H1 (cell line): ENCODE measurements around the gene IL36RN. TPM values are rescaled to one million over a fixed set of nuclear protein-coding genes. Genes with fewer than 3 reads are reported as not detected.

Source experiments
- CTCF ChIA-PET: fragments of 300-600 bp; sonication (Branson Sonifier 250); formaldehyde crosslinking; loops from one replicate; lab custom pipeline; 2021; ENCODE audit not compliant: partially characterized antibody; lab: Charles Lee
- POLR2A ChIA-PET: fragments of 300-600 bp; sonication (Branson Sonifier 250); formaldehyde crosslinking; loops from one replicate; lab custom pipeline; 2021; ENCODE audit warnings: inconsistent platforms; ENCODE audit not compliant: partially characterized antibody; lab: Charles Lee
- DNase-seq, 2 experiments: peaks; one replicate each; pipeline versions ENCODE4 v3.0.0 to v3.0.0-alpha.2; 2010 to 2022; ENCODE audit warnings: low spot score in 2 of 2, low read depth in 1 of 2, mixed read lengths in 1 of 2
- FAIRE-seq: peaks from 2 replicates; lab custom pipeline; 2011; peaks lifted over from hg19 to GRCh38; lab: Jason Lieb, UNC
- H2AFZ ChIP-seq: 2 replicates; pipeline ENCODE4 v1.8.1; 2012; ENCODE audit warnings: low read length, inconsistent platforms
- H2AK5ac ChIP-seq: 2 replicates; pipeline ENCODE4 v1.6.1; 2013; ENCODE audit warnings: low read depth, low read length
- H2BK120ac ChIP-seq: replicated peaks from 2 replicates; pipeline ENCODE3; 2013; ENCODE audit warnings: low read depth, low read length, inconsistent platforms
- H2BK12ac ChIP-seq: 2 replicates; pipeline ENCODE4 v1.6.1; 2013; ENCODE audit warnings: low read depth, low read length
- H2BK15ac ChIP-seq: 2 replicates; pipeline ENCODE4 v1.6.1; 2013; ENCODE audit warnings: low read length
- H2BK20ac ChIP-seq: 2 replicates; pipeline ENCODE4 v1.6.1; 2013; ENCODE audit warnings: low read length
- H2BK5ac ChIP-seq: 2 replicates; pipeline ENCODE4 v1.6.1; 2013; ENCODE audit warnings: low read depth, low read length
- H3K14ac ChIP-seq: 2 replicates; pipeline ENCODE4 v1.6.1; 2013; ENCODE audit warnings: inconsistent platforms; ENCODE audit not compliant: insufficient read length
- H3K18ac ChIP-seq: 2 replicates; pipeline ENCODE4 v1.6.1; 2013; ENCODE audit warnings: low read length; ENCODE audit errors: extremely low read depth
- H3K23ac ChIP-seq: 2 replicates; pipeline ENCODE4 v1.6.1; 2013; ENCODE audit warnings: inconsistent platforms; ENCODE audit not compliant: insufficient read length
- H3K23me2 ChIP-seq: 2 replicates; pipeline ENCODE4 v1.6.1; 2013; ENCODE audit warnings: low read depth, low read length
- H3K27ac ChIP-seq: 2 replicates; pipeline ENCODE4 v1.6.1; 2011; ENCODE audit warnings: low read depth, low read length, inconsistent platforms
- H3K27me3 ChIP-seq, 4 experiments: replicated peaks in 1 of 4; 1 replicate in 1 of 4; 2 replicates in 3 of 4; pipeline versions ENCODE4 v1.6.1 to v1.8.1; 2011 to 2013; ENCODE audit warnings: low read length in 3 of 4, mild to moderate bottlenecking in 3 of 4, inconsistent platforms in 2 of 4, mixed read lengths in 2 of 4, moderate library complexity in 1 of 4; ENCODE audit not compliant: control insufficient read depth in 3 of 4, insufficient read depth in 3 of 4; ENCODE audit errors: extremely low read depth in 1 of 4
- H3K36me3 ChIP-seq, 4 experiments: 2 replicates each; pipeline versions ENCODE4 v1.6.1 to v1.8.1; 2011 to 2013; ENCODE audit warnings: mild to moderate bottlenecking in 4 of 4, low read length in 3 of 4, moderate library complexity in 2 of 4, control low read depth in 1 of 4, inconsistent platforms in 1 of 4; ENCODE audit not compliant: insufficient read depth in 4 of 4, control insufficient read depth in 2 of 4
- H3K4ac ChIP-seq: replicated peaks from 2 replicates; pipeline ENCODE3; 2013; ENCODE audit warnings: low read length, low read depth, mixed read lengths, inconsistent platforms; ENCODE audit not compliant: insufficient read length
- H3K4me1 ChIP-seq, 4 experiments: replicated peaks in 1 of 4; 1 replicate in 1 of 4; 2 replicates in 3 of 4; pipeline versions ENCODE4 v1.6.1 to v1.8.1; 2011 to 2013; ENCODE audit warnings: low read length in 3 of 4, inconsistent platforms in 2 of 4, mixed read lengths in 1 of 4; ENCODE audit not compliant: insufficient read depth in 4 of 4, control insufficient read depth in 3 of 4
- H3K4me2 ChIP-seq, 2 experiments: 2 replicates each; pipeline versions ENCODE4 v1.6.1 to v1.8.1; 2011 to 2013; ENCODE audit warnings: low read depth in 2 of 2, low read length in 2 of 2, control low read depth in 1 of 2, inconsistent platforms in 1 of 2, mild to moderate bottlenecking in 1 of 2; ENCODE audit not compliant: insufficient read depth in 1 of 2
- H3K4me3 ChIP-seq, 4 experiments: fragments of 200-600, 300-600 bp in 1 of 4; sonication (generic), shearing (Covaris generic), sonication (Bioruptor Twin) in 1 of 4; 2 replicates each; pipeline versions ENCODE4 v1.5.1 to v1.8.1; 2011 to 2016; ENCODE audit warnings: low read length in 4 of 4, low read depth in 3 of 4, control low read depth in 2 of 4, inconsistent platforms in 2 of 4, mild to moderate bottlenecking in 2 of 4, mixed read lengths in 1 of 4, moderate library complexity in 1 of 4; ENCODE audit not compliant: insufficient read depth in 2 of 4; ENCODE audit errors: extremely low read depth in 1 of 4
- H3K56ac ChIP-seq: replicated peaks from 2 replicates; pipeline ENCODE3; 2013; ENCODE audit warnings: low read depth, mild to moderate bottlenecking, mixed read lengths, low read length, inconsistent platforms; ENCODE audit not compliant: insufficient read length
- H3K79me1 ChIP-seq: 2 replicates; pipeline ENCODE4 v1.6.1; 2013; ENCODE audit warnings: low read depth, low read length, control low read depth
- H3K79me2 ChIP-seq, 2 experiments: 2 replicates each; pipeline versions ENCODE4 v1.6.1 to v1.8.1; 2012 to 2013; ENCODE audit warnings: low read length in 2 of 2, mild to moderate bottlenecking in 2 of 2, inconsistent platforms in 1 of 2; ENCODE audit not compliant: insufficient read depth in 2 of 2, control insufficient read depth in 1 of 2
- H3K9ac ChIP-seq, 4 experiments: replicated peaks in 1 of 4; 1 replicate in 1 of 4; 2 replicates in 3 of 4; pipeline versions ENCODE4 v1.6.1 to v1.8.1; 2011 to 2013; ENCODE audit warnings: low read depth in 3 of 4, low read length in 3 of 4, control low read depth in 2 of 4, mild to moderate bottlenecking in 2 of 4, moderate library complexity in 2 of 4, inconsistent platforms in 1 of 4; ENCODE audit errors: extremely low read depth in 1 of 4
- H3K9me3 ChIP-seq, 2 experiments: 2 replicates each; pipeline versions ENCODE4 v1.6.1 to v1.8.1; 2012 to 2013; ENCODE audit warnings: mild to moderate bottlenecking in 2 of 2, moderate library complexity in 2 of 2, control low read depth in 1 of 2, inconsistent platforms in 1 of 2, low read depth in 1 of 2, low read length in 1 of 2, mixed read lengths in 1 of 2; ENCODE audit not compliant: insufficient read depth in 2 of 2
- H4K20me1 ChIP-seq, 2 experiments: replicated peaks in 1 of 2; 2 replicates each; pipeline versions ENCODE3 to v1.8.1; 2011 to 2013; ENCODE audit warnings: inconsistent platforms in 2 of 2, low read length in 2 of 2, mild to moderate bottlenecking in 1 of 2; ENCODE audit not compliant: insufficient read depth in 2 of 2, control insufficient read depth in 1 of 2
- H4K5ac ChIP-seq: 2 replicates; pipeline ENCODE4 v1.6.1; 2013; ENCODE audit warnings: low read length, low read depth, mixed read lengths, inconsistent platforms; ENCODE audit not compliant: insufficient read length
- H4K8ac ChIP-seq: 2 replicates; pipeline ENCODE4 v1.8.0; 2013; ENCODE audit warnings: mild to moderate bottlenecking, moderate library complexity, low read length, inconsistent platforms; ENCODE audit not compliant: insufficient read depth; ENCODE audit errors: extremely low read depth
- H4K91ac ChIP-seq: replicated peaks from 2 replicates; pipeline ENCODE3; 2013; ENCODE audit warnings: low read length, mixed read lengths, inconsistent platforms; ENCODE audit not compliant: insufficient read length
- BACH1 ChIP-seq: IDR thresholded peaks from 2 replicates; pipeline ENCODE4 v1.6.1; 2012; ENCODE audit warnings: low read length, improper control_type of control experiment
- CBX8 ChIP-seq: fragments of 300-800, 300-1000 bp; sonication (generic); IDR thresholded peaks from 2 replicates; pipeline ENCODE4 v1.7.1; 2016; ENCODE audit warnings: low read depth, low read length, borderline replicate concordance
- CHD1 ChIP-seq: IDR thresholded peaks from 2 replicates; pipeline ENCODE4 v1.6.1; 2012; ENCODE audit warnings: low read depth, low read length, improper control_type of control experiment
- CTCF ChIP-seq, 3 experiments: IDR thresholded peaks; 1 replicate in 2 of 3; 2 replicates in 1 of 3; pipeline versions ENCODE4 v1.5.1 to v1.6.1; 2011; ENCODE audit warnings: low read length in 3 of 3, mild to moderate bottlenecking in 3 of 3, inconsistent platforms in 2 of 3, low read depth in 1 of 3, moderate library complexity in 1 of 3; ENCODE audit not compliant: insufficient read depth in 1 of 3; ENCODE audit errors: control extremely low read depth in 1 of 3
- HDAC6 ChIP-seq: IDR thresholded peaks from one replicate; pipeline ENCODE4 v1.7.1; 2012; ENCODE audit warnings: low read depth, mild to moderate bottlenecking, inconsistent platforms, low read length, moderate library complexity
- POLR2A ChIP-seq, 2 experiments: IDR thresholded peaks; 1 replicate in 1 of 2; 2 replicates in 1 of 2; pipeline ENCODE4 v1.6.1; 2011; ENCODE audit warnings: low read depth in 2 of 2, low read length in 2 of 2, mild to moderate bottlenecking in 2 of 2; ENCODE audit errors: control extremely low read depth in 1 of 2
- SIX5 ChIP-seq: IDR thresholded peaks from 2 replicates; pipeline ENCODE4 v1.6.1; 2011; ENCODE audit warnings: mild to moderate bottlenecking, low read depth, low read length
- SUZ12 ChIP-seq: fragments of 200-600 bp; sonication (generic); IDR thresholded peaks from 2 replicates; pipeline ENCODE4 v1.6.1; 2012; ENCODE audit warnings: mild to moderate bottlenecking, inconsistent platforms, low read length, moderate library complexity, mixed read lengths
- TAF1 ChIP-seq: IDR thresholded peaks from 2 replicates; pipeline ENCODE4 v1.6.1; 2011; ENCODE audit warnings: mild to moderate bottlenecking, low read depth, low read length
- ZNF274 ChIP-seq: IDR thresholded peaks from 2 replicates; pipeline ENCODE4 v1.7.0; 2012; ENCODE audit warnings: low read length, borderline replicate concordance; ENCODE audit errors: extremely low read depth
- WGBS, 2 experiments: shearing (Covaris generic) in 1 of 2; methylation state at CpG; one replicate each; pipeline versions ENCODE4 v1.1.6 to v1.1.7; 2013 to 2015; ENCODE audit warnings: low lambda C conversion rate in 2 of 2, mixed read lengths in 2 of 2, inconsistent platforms in 1 of 2, low coverage in 1 of 2, missing lambda C conversion rate in 1 of 2; ENCODE audit not compliant: insufficient replicate concordance in 2 of 2, insufficient coverage in 1 of 2, insufficient read length in 1 of 2; ENCODE audit errors: extremely low coverage in 1 of 2, missing lambda C conversion rate in 1 of 2; 5-methylcytosine and 5-hydroxymethylcytosine counted together
- polyA plus RNA-seq, 7 experiments: library from polyadenylated mRNA; depleted of rRNA in 3 of 7; stranded (reverse) in 5 of 7; unstranded in 2 of 7; fragments of >200 nt in 5 of 7; fragments of 200-250 nt in 2 of 7; gene quantifications; 1 replicate in 5 of 7; 2 replicates in 1 of 7; 4 replicates in 1 of 7; pipeline versions ENCODE4 v1.2.1 to v1.2.3, GENCODE V29; 2011 to 2013; ENCODE audit warnings: missing spikeins in 2 of 7, mixed read lengths in 2 of 7
- total RNA-seq: library from RNA; stranded (reverse); fragmentation: NEBNext Ultra II Directional; extraction: Animal tissue kit (Norgen Biotek cat#: 25700); gene quantifications from 2 replicates; pipeline ENCODE4 v1.2.1, GENCODE V29; 2021
- TF ChIP-seq, protein P1 (sequence below): IDR thresholded peaks from 2 replicates; pipeline ENCODE4 v1.6.1; 2012; ENCODE audit warnings: inconsistent platforms

IL36RN gene
- total and polyA plus RNA-seq, 2 of the 8 experiments (the other 6 are each of a cell fraction or from before 2014, with no cell fraction given), result not detected

DNA sequence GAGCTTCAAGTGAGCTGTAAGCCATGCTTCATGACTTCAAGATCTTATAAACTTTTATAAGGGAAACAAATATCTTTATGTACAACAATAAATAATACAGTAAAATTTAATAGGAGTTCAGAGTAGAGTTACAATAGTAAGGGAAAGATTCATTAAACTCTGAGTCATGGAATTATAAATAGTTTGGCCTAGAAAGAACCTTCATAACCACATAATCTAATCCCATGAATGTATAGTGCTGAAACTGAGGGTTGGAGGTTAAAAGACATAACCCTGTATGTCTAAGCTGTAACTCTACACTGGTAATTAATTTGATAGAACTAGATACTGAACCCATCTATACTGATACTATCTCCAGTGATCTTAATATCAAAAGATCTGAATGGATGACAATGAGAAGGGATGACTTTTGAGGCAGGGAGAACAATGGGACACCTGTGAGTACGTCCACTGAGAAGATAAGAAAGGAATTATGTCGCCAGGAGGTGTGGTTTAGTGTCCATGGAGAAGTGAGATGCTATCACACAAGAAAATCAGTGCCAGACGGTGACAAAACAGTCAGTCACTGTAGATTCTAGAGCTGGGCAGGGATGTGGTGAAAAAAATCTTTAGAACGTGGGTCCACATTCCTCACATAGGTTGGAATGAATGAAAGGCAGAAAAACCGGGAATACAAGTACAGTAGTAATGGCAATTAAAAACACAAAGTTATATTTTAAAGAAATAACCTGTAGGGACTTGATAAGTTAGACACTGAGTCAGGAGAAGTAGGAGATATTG, 9.9 kb downstream of the IL36RN start:
- H2BK12ac ChIP-seq, result no peak overlapping the region
- ChIA-PET CTCF (interaction anchor here (1.1 to 2.8 kb wide), 3 partner anchors 10 to 130 kb away, joined by 3 to 17 read pairs (median 6); partner anchors contain the start of gene IL36RN), POLR2A (no interaction called here)
- 52% methylated on average over 5 of the region's 5 CpGs; no CpG with 5 or more reads in 1 of the 2 experiments for WGBS, 2 experiments
- H3K4me3 ChIP-seq, result no peak overlapping the region
- no peak for DNase-seq
- peaks cover 2% of the 10 kb centered on the region; the same call in 1 of the 2 replicates for H3K23me2 ChIP-seq
- H3K23ac ChIP-seq, result no peak overlapping the region
- no peaks in the 10 kb centered on the region for H3K4me1 ChIP-seq
- H2BK5ac ChIP-seq, result no peak overlapping the region
- no peak overlapping the region for H3K56ac ChIP-seq
- H2BK20ac ChIP-seq, result no peak overlapping the region
- H2BK15ac ChIP-seq, result no peak overlapping the region
- H3K79me2 ChIP-seq, result no peaks in the 10 kb centered on the region
- no peak overlapping the region for H2BK120ac ChIP-seq
- H4K20me1 ChIP-seq, result no peaks in the 10 kb centered on the region
- H3K9me3 ChIP-seq, result 0 out of 4 replicates have a peak, but pooled peaks cover 0 to 9% of the 10 kb centered on the region in 2 experiments
- no peak overlapping the region for H4K91ac ChIP-seq
- H3K36me3 ChIP-seq, result no peaks in the 10 kb centered on the region
- H3K27ac ChIP-seq, result no peak overlapping the region
- no peak for FAIRE-seq
- no peak overlapping the region for H3K4me2 ChIP-seq
- H3K79me1 ChIP-seq, result no peaks in the 10 kb centered on the region
- no peak overlapping the region for H4K5ac ChIP-seq
- no peak overlapping the region for H3K14ac ChIP-seq
- no peaks in the 10 kb centered on the region for H3K27me3 ChIP-seq
- no peak overlapping the region for H2AFZ ChIP-seq
- no peak overlapping the region for H3K18ac ChIP-seq
- no peak overlapping the region for H2AK5ac ChIP-seq
- H3K4ac ChIP-seq, result no peak overlapping the region
- H4K8ac ChIP-seq, result no peak overlapping the region
- no peak overlapping the region for H3K9ac ChIP-seq
- TF ChIP-seq ZNF274 (no peak), CHD1 (no peak), HDAC6 (no peak), SIX5 (no peak), CTCF (IDR thresholded peaks at IDR 0.05; ENCODE audit: control extremely low read depth in 1 of 3, insufficient read depth in 1 of 3, low read depth in 1 of 3, low read length in 3 of 3) (no peak), BACH1 (no peak), CBX8 (no peak), SUZ12 (no peak), POLR2A (IDR thresholded peaks at IDR 0.05; ENCODE audit: control extremely low read depth in 1 of 2, low read depth in 2 of 2, low read length in 2 of 2) (no peak), TAF1 (no peak)
- TF ChIP-seq, protein P1, sequence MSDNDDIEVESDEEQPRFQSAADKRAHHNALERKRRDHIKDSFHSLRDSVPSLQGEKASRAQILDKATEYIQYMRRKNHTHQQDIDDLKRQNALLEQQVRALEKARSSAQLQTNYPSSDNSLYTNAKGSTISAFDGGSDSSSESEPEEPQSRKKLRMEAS, result no peak
